22Rv1 (cell line): ENCODE results near the gene CGAS.

Source experiments
- CTCF ChIP-seq: fragments of 450-650 bp; IDR thresholded peaks from 2 replicates; pipeline ENCODE4 v1.5.1; 2017; ENCODE audit warnings: mild to moderate bottlenecking
- ZFX ChIP-seq: fragments of 450-650 bp; IDR thresholded peaks from 2 replicates; pipeline ENCODE4 v1.6.1; 2017; ENCODE audit warnings: antibody characterized with exemption, borderline replicate concordance

- TF ChIP-seq CTCF (no peak), ZFX (no peak)
Observed at GRCh38 chr6:73393278-73393677, 58.8 kb downstream of the CGAS start.
